OCI-LY3 (cell line): ENCODE data around the gene LYZL1.
"Not testable (repeated sequence)": the region's sequence is repeated elsewhere in the genome, so short reads cannot be mapped to it uniquely, and the experiment has no call there.

ENCODE experiments used
- H2AFZ ChIP-seq: fragments of 200-600, 300-600 bp; shearing (Covaris generic); 2 replicates; pipeline ENCODE4 v1.6.0; 2014; ENCODE audit warnings: antibody characterized with exemption, low read depth, low read length
- H3K27ac ChIP-seq: fragments of 200-600, 300-600 bp; sonication (generic); 2 replicates; pipeline ENCODE4 v1.5.1; 2014; ENCODE audit warnings: mild to moderate bottlenecking, low read length, moderate library complexity, mixed read lengths
- H3K27me3 ChIP-seq: fragments of 200-600, 300-600 bp; sonication (generic); 2 replicates; pipeline ENCODE4 v1.6.1; 2014; ENCODE audit warnings: low read depth, low read length, mixed read lengths
- H3K36me3 ChIP-seq: fragments of 200-600, 300-600 bp; sonication (generic); replicated peaks from 2 replicates; pipeline ENCODE3; 2014; ENCODE audit warnings: low read depth, low read length, mixed read lengths
- H3K4me1 ChIP-seq: fragments of 300-600, 200-600 bp; sonication (generic); 2 replicates; pipeline ENCODE4 v1.6.1; 2014; ENCODE audit warnings: low read length, mixed read lengths
- H3K4me2 ChIP-seq: fragments of 200-600, 300-600 bp; sonication (generic); 2 replicates; pipeline ENCODE4 v1.6.1; 2014; ENCODE audit warnings: low read length, mixed read lengths
- H3K4me3 ChIP-seq: fragments of 300-600, 200-600 bp; sonication (generic); 2 replicates; pipeline ENCODE4 v1.5.1; 2014; ENCODE audit warnings: antibody characterized with exemption, mild to moderate bottlenecking, low read length, moderate library complexity
- H3K79me2 ChIP-seq: fragments of 300-600, 200-600 bp; shearing (Covaris generic); 2 replicates; pipeline ENCODE4 v1.6.1; 2014; ENCODE audit warnings: mild to moderate bottlenecking, low read length, mixed read lengths
- H3K9ac ChIP-seq: fragments of 300-600, 200-600 bp; shearing (Covaris generic); 2 replicates; pipeline ENCODE4 v1.6.0; 2014; ENCODE audit warnings: mild to moderate bottlenecking, low read length, moderate library complexity
- H3K9me3 ChIP-seq: fragments of 200-600, 300-600 bp; shearing (Covaris generic); 2 replicates; pipeline ENCODE4 v1.6.1; 2014; ENCODE audit warnings: low read length, mixed read lengths; ENCODE audit not compliant: insufficient read depth
- H4K20me1 ChIP-seq: fragments of 200-600, 300-600 bp; sonication (generic); 2 replicates; pipeline ENCODE4 v1.6.1; 2016; ENCODE audit warnings: low read length, mixed read lengths; ENCODE audit not compliant: insufficient read depth
- CTCF ChIP-seq: fragments of 200-600, 300-600 bp; sonication (generic); IDR thresholded peaks from 2 replicates; pipeline ENCODE4 v1.5.1; 2014; ENCODE audit warnings: antibody characterized with exemption, low read length, low read depth
- EZH2phosphoT487 ChIP-seq: fragments of 200-600 bp; shearing (Covaris generic); IDR thresholded peaks from 2 replicates; pipeline ENCODE4 v1.6.1; 2018; ENCODE audit warnings: antibody characterized with exemption, mixed run types, low read depth

The LYZL1 gene

GRCh38 chr10:29304264-29304994, 15.6 kb downstream of the LYZL1 start:
- peak overlapping the region; percentile 75 for H3K4me3 ChIP-seq
- peak overlapping the region; percentile 74 for H3K4me2 ChIP-seq
- H3K27ac ChIP-seq: no peak overlapping the region
- peaks cover 17% of the 10 kb centered on the region; the same call in 1 of the 2 replicates for H3K4me1 ChIP-seq
- peak overlapping the region; percentile 60 for H3K9ac ChIP-seq
- H3K36me3 ChIP-seq: no peaks in the 10 kb centered on the region
- peak overlapping the region; percentile 100 for H2AFZ ChIP-seq
- H3K79me2 ChIP-seq: no peaks in the 10 kb centered on the region
- H3K9me3 ChIP-seq: 0 out of 2 replicates have a peak, but pooled peaks cover 3% of the 10 kb centered on the region
- no peaks in the 10 kb centered on the region for H3K27me3 ChIP-seq
- TF ChIP-seq CTCF: peak; percentile 79
- no peak for TF ChIP-seq EZH2phosphoT487
- H4K20me1 ChIP-seq: no peaks in the 10 kb centered on the region

- Histone ChIP-seq H4K20me1 (no peaks in the 10 kb centered on the region), H3K4me2 (peak overlapping the region; percentile 74), H2AFZ (peak overlapping the region; percentile 100), H3K4me3 (peak overlapping the region; percentile 75), H3K36me3 (no peaks in the 10 kb centered on the region), H3K79me2 (no peaks in the 10 kb centered on the region), H3K4me1 (peaks cover 17% of the 10 kb centered on the region; the same call in 1 of the 2 replicates), H3K9me3 (0 out of 2 replicates have a peak, but pooled peaks cover 3% of the 10 kb centered on the region), H3K9ac (peak overlapping the region; percentile 60), H3K27ac (no peak overlapping the region), H3K27me3 (no peaks in the 10 kb centered on the region)
- TF ChIP-seq CTCF: no peak
- TF ChIP-seq EZH2phosphoT487: no peak
Measured at GRCh38 chr10:29304995-29305335, 16.1 kb downstream of the LYZL1 start.

- Histone ChIP-seq H3K4me3 (no peak overlapping the region), H3K4me1 (peaks cover 17% of the 10 kb centered on the region; the same call in 1 of the 2 replicates), H3K79me2 (no peaks in the 10 kb centered on the region), H3K9ac (no peak overlapping the region), H4K20me1 (no peaks in the 10 kb centered on the region), H3K36me3 (no peaks in the 10 kb centered on the region), H3K9me3 (no peaks in the 10 kb centered on the region), H2AFZ (no peak overlapping the region), H3K27me3 (no peaks in the 10 kb centered on the region), H3K4me2 (no peak overlapping the region), H3K27ac (no peak overlapping the region)
- TF ChIP-seq EZH2phosphoT487: no peak
- no peak for TF ChIP-seq CTCF
Measured at GRCh38 chr10:29306688-29307087, 17.8 kb downstream of the LYZL1 start.

- not testable (repeated sequence) for H2AFZ ChIP-seq, H3K27me3 ChIP-seq, H3K4me2 ChIP-seq, H4K20me1 ChIP-seq, H3K36me3 ChIP-seq, H3K9me3 ChIP-seq, H3K9ac ChIP-seq, H3K4me3 ChIP-seq, H3K27ac ChIP-seq, H3K79me2 ChIP-seq
- H3K4me1 ChIP-seq: peaks cover 17% of the 10 kb centered on the region; the same call in 1 of the 2 replicates
Measured at GRCh38 chr10:29308142-29308541, 19.3 kb downstream of the LYZL1 start.
